Chondrocyte (in vitro differentiated cells): Measurements from ENCODE around the gene FHL1. TPM values are rescaled to one million over a fixed set of nuclear protein-coding genes. Genes with fewer than 3 reads are reported as not detected.

Source experiments
- DNase-seq: peaks from one replicate; pipeline ENCODE4 v3.0.0; 2021; ENCODE audit warnings: mixed read lengths, low spot score
- H3K27ac Mint-ChIP-seq: one replicate; pipeline ENCODE4 v1.8.0; 2021; ENCODE audit warnings: mild to moderate bottlenecking, moderate library complexity, mixed read lengths; ENCODE audit not compliant: unreplicated experiment
- H3K27me3 Mint-ChIP-seq: 2 replicates; pipeline ENCODE4 v1.8.0; 2021; ENCODE audit warnings: low read depth, mixed read lengths
- H3K36me3 Mint-ChIP-seq: 2 replicates; pipeline ENCODE4 v1.8.0; 2021; ENCODE audit warnings: low read depth, mixed read lengths
- H3K4me1 Mint-ChIP-seq: 2 replicates; pipeline ENCODE4 v1.8.0; 2021; ENCODE audit warnings: low read depth, mild to moderate bottlenecking, mixed read lengths
- H3K4me3 Mint-ChIP-seq: one replicate; pipeline ENCODE4 v1.8.0; 2021; ENCODE audit warnings: mild to moderate bottlenecking, moderate library complexity, mixed read lengths; ENCODE audit not compliant: unreplicated experiment
- H3K9me3 Mint-ChIP-seq: 2 replicates; pipeline ENCODE4 v1.8.0; 2021; ENCODE audit warnings: low read depth, mixed read lengths
- total RNA-seq: library from RNA; stranded (reverse); gene quantifications from 3 replicates; pipeline ENCODE4 v1.2.1, GENCODE V29; 2021
- TF ChIP-seq, protein P1 (sequence below): fragments of 200-600 bp; sonication (generic); IDR thresholded peaks from 2 replicates; pipeline ENCODE4 v1.5.0; 2021; ENCODE audit warnings: antibody characterized with exemption, mild to moderate bottlenecking, moderate library complexity

FHL1 gene
- total RNA-seq, 1 donor from 2014 or later: 1,032 TPM

- peak overlapping the region; percentile 91 for H3K27ac Mint-ChIP-seq
- H3K27me3 Mint-ChIP-seq: no peaks in the 10 kb centered on the region
- no peak for DNase-seq
Measured at GRCh38 chrX:136130931-136131833, 16.2 kb upstream of the FHL1 start.

GRCh38 chrX:136138939-136139338 lies 8.4 kb upstream of the FHL1 start:
- H3K9me3 Mint-ChIP-seq: peaks cover 17% of the 10 kb centered on the region

More at GRCh38 chrX:136130931-136131833, 16.2 kb upstream of the FHL1 start:
- H3K4me3 Mint-ChIP-seq: no peak overlapping the region
- TF ChIP-seq, protein P1, sequence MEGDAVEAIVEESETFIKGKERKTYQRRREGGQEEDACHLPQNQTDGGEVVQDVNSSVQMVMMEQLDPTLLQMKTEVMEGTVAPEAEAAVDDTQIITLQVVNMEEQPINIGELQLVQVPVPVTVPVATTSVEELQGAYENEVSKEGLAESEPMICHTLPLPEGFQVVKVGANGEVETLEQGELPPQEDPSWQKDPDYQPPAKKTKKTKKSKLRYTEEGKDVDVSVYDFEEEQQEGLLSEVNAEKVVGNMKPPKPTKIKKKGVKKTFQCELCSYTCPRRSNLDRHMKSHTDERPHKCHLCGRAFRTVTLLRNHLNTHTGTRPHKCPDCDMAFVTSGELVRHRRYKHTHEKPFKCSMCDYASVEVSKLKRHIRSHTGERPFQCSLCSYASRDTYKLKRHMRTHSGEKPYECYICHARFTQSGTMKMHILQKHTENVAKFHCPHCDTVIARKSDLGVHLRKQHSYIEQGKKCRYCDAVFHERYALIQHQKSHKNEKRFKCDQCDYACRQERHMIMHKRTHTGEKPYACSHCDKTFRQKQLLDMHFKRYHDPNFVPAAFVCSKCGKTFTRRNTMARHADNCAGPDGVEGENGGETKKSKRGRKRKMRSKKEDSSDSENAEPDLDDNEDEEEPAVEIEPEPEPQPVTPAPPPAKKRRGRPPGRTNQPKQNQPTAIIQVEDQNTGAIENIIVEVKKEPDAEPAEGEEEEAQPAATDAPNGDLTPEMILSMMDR: no peak
- peaks cover 32% of the 10 kb centered on the region for H3K4me1 Mint-ChIP-seq
- no peaks in the 10 kb centered on the region for H3K36me3 Mint-ChIP-seq
- peaks cover 13% of the 10 kb centered on the region for H3K9me3 Mint-ChIP-seq

GRCh38 chrX:136141569-136141968 lies 5.8 kb upstream of the FHL1 start:
- TF ChIP-seq, protein P1: no peak
- Mint-ChIP-seq H3K4me1 (peaks cover 4% of the 10 kb centered on the region), H3K4me3 (no peak overlapping the region), H3K36me3 (no peaks in the 10 kb centered on the region), H3K27me3 (no peaks in the 10 kb centered on the region), H3K9me3 (peaks cover 21% of the 10 kb centered on the region), H3K27ac (no peak overlapping the region)
- DNase-seq: no peak

More at GRCh38 chrX:136138939-136139338, 8.4 kb upstream of the FHL1 start:
- H3K4me1 Mint-ChIP-seq: no peaks in the 10 kb centered on the region
- no peak overlapping the region for H3K4me3 Mint-ChIP-seq
- no peaks in the 10 kb centered on the region for H3K27me3 Mint-ChIP-seq
- DNase-seq: no peak
- H3K27ac Mint-ChIP-seq: no peak overlapping the region
- H3K36me3 Mint-ChIP-seq: no peaks in the 10 kb centered on the region
- TF ChIP-seq, protein P1: no peak

GRCh38 chrX:136142592-136142991 lies 4.7 kb upstream of the FHL1 start:
- TF ChIP-seq, protein P1: no peak
- Mint-ChIP-seq H3K27me3 (no peaks in the 10 kb centered on the region), H3K4me1 (peaks cover 5% of the 10 kb centered on the region), H3K27ac (no peak overlapping the region), H3K9me3 (peaks cover 18% of the 10 kb centered on the region), H3K36me3 (no peaks in the 10 kb centered on the region), H3K4me3 (no peak overlapping the region)
- no peak for DNase-seq

DNA sequence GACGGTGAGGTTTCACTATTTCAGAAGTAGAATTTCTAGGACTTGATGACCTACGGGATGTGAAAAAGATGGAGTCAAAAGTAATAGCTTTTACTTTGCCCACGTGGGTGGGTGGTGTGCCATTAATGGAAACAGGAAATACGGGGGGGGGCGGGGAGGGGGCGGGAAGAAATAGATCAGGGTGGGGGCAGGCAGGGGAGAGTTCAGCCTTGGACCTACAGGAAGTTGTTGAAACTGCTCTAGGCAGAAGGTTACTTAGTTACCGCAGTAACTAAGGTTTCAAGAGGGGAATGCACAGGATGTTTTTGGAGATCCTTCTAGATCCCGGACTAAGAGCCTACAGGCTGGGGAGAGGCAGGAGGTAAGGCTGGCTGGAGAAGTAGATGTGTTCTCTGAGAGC lies 3.6 kb upstream of the FHL1 start:
- Mint-ChIP-seq H3K4me3 (no peak overlapping the region), H3K27ac (no peak overlapping the region), H3K9me3 (peaks cover 18% of the 10 kb centered on the region), H3K36me3 (no peaks in the 10 kb centered on the region), H3K4me1 (peaks cover 5% of the 10 kb centered on the region), H3K27me3 (no peaks in the 10 kb centered on the region)
- no peak for DNase-seq
- TF ChIP-seq, protein P1: no peak
